ENCODE results near the gene FAM171A2.
"Not testable (repeated sequence)": the region's sequence is repeated elsewhere in the genome, so short reads cannot be mapped to it uniquely, and the experiment has no call there.

Gene FAM171A2

GRCh38 chr17:44338702-44339101 lies 25.0 kb downstream of the FAM171A2 start:
- H3K4me3 ChIP-seq (ENCODE audit: low read depth, low read length): no peak overlapping the region
- no peak for TF ChIP-seq CTCF (IDR thresholded peaks at IDR 0.05; ENCODE audit: insufficient read depth, low read depth, low read length, missing control alignments)
- no peak for DNase-seq (ENCODE audit: low read depth)

GRCh38 chr17:44335968-44336367 lies 27.7 kb downstream of the FAM171A2 start:
- no peak overlapping the region for H3K4me3 ChIP-seq (ENCODE audit: low read depth, low read length)
- no peak for TF ChIP-seq CTCF (IDR thresholded peaks at IDR 0.05; ENCODE audit: insufficient read depth, low read depth, low read length, missing control alignments)
- no peak for DNase-seq (ENCODE audit: low read depth)

GRCh38 chr17:44335564-44335963 lies 28.1 kb downstream of the FAM171A2 start:
- no peak for TF ChIP-seq CTCF (IDR thresholded peaks at IDR 0.05; ENCODE audit: insufficient read depth, low read depth, low read length, missing control alignments)
- H3K4me3 ChIP-seq (ENCODE audit: low read depth, low read length): no peak overlapping the region
- no peak for DNase-seq (ENCODE audit: low read depth)

GRCh38 chr17:44334727-44335126 lies 28.9 kb downstream of the FAM171A2 start:
- H3K4me3 ChIP-seq (ENCODE audit: low read depth, low read length): no peak overlapping the region
- TF ChIP-seq CTCF (IDR thresholded peaks at IDR 0.05; ENCODE audit: insufficient read depth, low read depth, low read length, missing control alignments): no peak
- no peak for DNase-seq (ENCODE audit: low read depth)

GRCh38 chr17:44334315-44334714 lies 29.3 kb downstream of the FAM171A2 start:
- no peak for TF ChIP-seq CTCF (IDR thresholded peaks at IDR 0.05; ENCODE audit: insufficient read depth, low read depth, low read length, missing control alignments)
- DNase-seq (ENCODE audit: low read depth): no peak
- no peak overlapping the region for H3K4me3 ChIP-seq (ENCODE audit: low read depth, low read length)

GRCh38 chr17:44333371-44333770 lies 30.3 kb downstream of the FAM171A2 start:
- TF ChIP-seq CTCF (IDR thresholded peaks at IDR 0.05; ENCODE audit: insufficient read depth, low read depth, low read length, missing control alignments): no peak
- no peak overlapping the region for H3K4me3 ChIP-seq (ENCODE audit: low read depth, low read length)
- DNase-seq (ENCODE audit: low read depth): no peak

GRCh38 chr17:44331249-44331760 lies 32.3 kb downstream of the FAM171A2 start:
- peak; percentile 90 for DNase-seq (ENCODE audit: low read depth)
- peak; percentile 70 for TF ChIP-seq CTCF (IDR thresholded peaks at IDR 0.05; ENCODE audit: insufficient read depth, low read depth, low read length, missing control alignments)
- no peak overlapping the region for H3K4me3 ChIP-seq (ENCODE audit: low read depth, low read length)

GRCh38 chr17:44330263-44330662 lies 33.4 kb downstream of the FAM171A2 start:
- H3K4me3 ChIP-seq (ENCODE audit: low read depth, low read length); DNase-seq (ENCODE audit: low read depth): not testable (repeated sequence)

- DNase-seq (ENCODE audit: low read depth); H3K4me3 ChIP-seq (ENCODE audit: low read depth, low read length): not testable (repeated sequence)
Observed at GRCh38 chr17:44329516-44329915, 34.1 kb downstream of the FAM171A2 start.
